ENCODE results near the gene OR4C15. TPM values are rescaled to one million over a fixed set of nuclear protein-coding genes. Genes with fewer than 3 reads are reported as not detected.

The OR4C15 gene
- total RNA-seq (not detected), polyA plus RNA-seq (not detected)
- long read RNA-seq, donor 1: 0 reads
- long read RNA-seq, donor 2: 0 reads
- long read RNA-seq, donor 3: 0 reads
- long read RNA-seq, donor 4: 0 reads
- long read RNA-seq, donor 5: 0 reads
- long read RNA-seq, donor 6: 0 reads
- long read RNA-seq, donor 7: 0 reads
- long read RNA-seq, donor 8: 0 reads
- long read RNA-seq, donor 9: 0 reads
- long read RNA-seq, donor 10: 0 reads

GRCh38 chr11:55554169-55554568 is at the start of gene OR4C15:
Gene OR4C15 (plus strand): TSS chr11:55554469. CDS start chr11:55554469, 0 bp downstream.
- Histone ChIP-seq H3K36me3 (no peaks in the 10 kb centered on the region), H3K4me3 (no peak within 1 kb of the TSS), H3K4me1 (no peaks in the 10 kb centered on the region), H3K27ac (no peak within 1 kb of the TSS), H3K27me3 (no peaks in the 10 kb centered on the region), H3K9me3 (peaks cover 0 to 28% (median 3%) of the 10 kb centered on the region in 4 donors)
- TF ChIP-seq EP300 (IDR thresholded peaks at IDR 0.05) (no peak), POLR2AphosphoS5 (IDR thresholded peaks at IDR 0.05) (no peak), CTCF (IDR thresholded peaks at IDR 0.05) (no peak), POLR2A (IDR thresholded peaks at IDR 0.05) (no peak)
- intact Hi-C loops (cut with DNase I; ENCODE audit: low total_unique reads): no loop called here
- no peak for DNase-seq

GRCh38 chr11:55571828-55572227 is 17.6 kb downstream of the OR4C15 start, which contains the start of gene OR4C16:
Gene OR4C16 (plus strand): TSS chr11:55572128. CDS start chr11:55572128, 0 bp downstream.
- no peak within 1 kb of the TSS for H3K27ac ChIP-seq
- no peaks in the 10 kb centered on the region for H3K27me3 ChIP-seq
- WGBS, 5 donors: 57 to 82% (median 77%) methylated on average over 3 of the region's 3 CpGs
- TF ChIP-seq CTCF (IDR thresholded peaks at IDR 0.05): no peak
- no peak for TF ChIP-seq EP300 (IDR thresholded peaks at IDR 0.05)
- no peak for TF ChIP-seq POLR2AphosphoS5 (IDR thresholded peaks at IDR 0.05)
- TF ChIP-seq POLR2A (IDR thresholded peaks at IDR 0.05): no peak
- H3K36me3 ChIP-seq: no peaks in the 10 kb centered on the region
- H3K9me3 ChIP-seq: peaks cover 0 to 31% (median 5%) of the 10 kb centered on the region in 4 donors
- no peaks in the 10 kb centered on the region for H3K4me1 ChIP-seq
- no peak for DNase-seq
- H3K4me3 ChIP-seq: no peak within 1 kb of the TSS
- intact Hi-C loops (cut with DNase I; ENCODE audit: low total_unique reads): no loop called here

- H3K4me1 ChIP-seq: no peaks in the 10 kb centered on the region
- no peaks in the 10 kb centered on the region for H3K36me3 ChIP-seq
- H3K9me3 ChIP-seq: peaks cover 0 to 36% (median 10%) of the 10 kb centered on the region in 4 donors
- no peak overlapping the region for H3K4me3 ChIP-seq
- TF ChIP-seq POLR2A (IDR thresholded peaks at IDR 0.05): no peak
- TF ChIP-seq CTCF (IDR thresholded peaks at IDR 0.05): no peak
- no peak for TF ChIP-seq EP300 (IDR thresholded peaks at IDR 0.05)
- TF ChIP-seq POLR2AphosphoS5 (IDR thresholded peaks at IDR 0.05): no peak
- no peak for DNase-seq
- H3K27ac ChIP-seq: no peak overlapping the region
- 32 to 41% (median 33%) methylated on average over 1 of the region's 1 CpG for WGBS, 5 donors
- no peaks in the 10 kb centered on the region for H3K27me3 ChIP-seq
- intact Hi-C loops (cut with DNase I; ENCODE audit: low total_unique reads): no loop called here
Observed at GRCh38 chr11:55572548-55572947, 18.3 kb downstream of the OR4C15 start.

Other genes with a start within 250 kb of the OR4C15 start
- not detected for gene OR4A16, start 211.3 kb upstream of the OR4C15 start, total RNA-seq
- gene OR4A16, start 211.3 kb upstream of the OR4C15 start, polyA plus RNA-seq: not detected
- not detected for gene OR4A15, start 186.5 kb upstream of the OR4C15 start, total RNA-seq
- not detected for gene OR4A15, start 186.5 kb upstream of the OR4C15 start, polyA plus RNA-seq
- gene OR4C16, start 17.7 kb downstream of the OR4C15 start, total RNA-seq: not detected
- not detected for gene OR4C16, start 17.7 kb downstream of the OR4C15 start, polyA plus RNA-seq
- gene OR4C11, start 53.2 kb downstream of the OR4C15 start, total RNA-seq: not detected
- not detected for gene OR4C11, start 53.2 kb downstream of the OR4C15 start, polyA plus RNA-seq
- gene OR4P4, start 80.6 kb downstream of the OR4C15 start, total RNA-seq: not detected
- gene OR4P4, start 80.6 kb downstream of the OR4C15 start, polyA plus RNA-seq: not detected
- not detected for gene OR4S2, start 93.9 kb downstream of the OR4C15 start, total RNA-seq
- gene OR4S2, start 93.9 kb downstream of the OR4C15 start, polyA plus RNA-seq: not detected
- gene OR4C6, start 107.7 kb downstream of the OR4C15 start, total RNA-seq: not detected
- gene OR4C6, start 107.7 kb downstream of the OR4C15 start, polyA plus RNA-seq: not detected
- under 1 TPM in 1 of 5 donors, not detected in 4; 0.73 TPM for gene OR5D13, start 219.0 kb downstream of the OR4C15 start, total RNA-seq
- gene OR5D13, start 219.0 kb downstream of the OR4C15 start, polyA plus RNA-seq: not detected
- not detected for gene OR5D14, start 241.1 kb downstream of the OR4C15 start, total RNA-seq
- gene OR5D14, start 241.1 kb downstream of the OR4C15 start, polyA plus RNA-seq: not detected

All from stomach (tissue), 19 donors.